Measurements from ENCODE around the gene LDHAL6B. TPM values are rescaled to one million over a fixed set of nuclear protein-coding genes. Genes with fewer than 3 reads are reported as not detected.

LDHAL6B gene
- total RNA-seq, 2 donors from 2014 or later = not detected

DNA sequence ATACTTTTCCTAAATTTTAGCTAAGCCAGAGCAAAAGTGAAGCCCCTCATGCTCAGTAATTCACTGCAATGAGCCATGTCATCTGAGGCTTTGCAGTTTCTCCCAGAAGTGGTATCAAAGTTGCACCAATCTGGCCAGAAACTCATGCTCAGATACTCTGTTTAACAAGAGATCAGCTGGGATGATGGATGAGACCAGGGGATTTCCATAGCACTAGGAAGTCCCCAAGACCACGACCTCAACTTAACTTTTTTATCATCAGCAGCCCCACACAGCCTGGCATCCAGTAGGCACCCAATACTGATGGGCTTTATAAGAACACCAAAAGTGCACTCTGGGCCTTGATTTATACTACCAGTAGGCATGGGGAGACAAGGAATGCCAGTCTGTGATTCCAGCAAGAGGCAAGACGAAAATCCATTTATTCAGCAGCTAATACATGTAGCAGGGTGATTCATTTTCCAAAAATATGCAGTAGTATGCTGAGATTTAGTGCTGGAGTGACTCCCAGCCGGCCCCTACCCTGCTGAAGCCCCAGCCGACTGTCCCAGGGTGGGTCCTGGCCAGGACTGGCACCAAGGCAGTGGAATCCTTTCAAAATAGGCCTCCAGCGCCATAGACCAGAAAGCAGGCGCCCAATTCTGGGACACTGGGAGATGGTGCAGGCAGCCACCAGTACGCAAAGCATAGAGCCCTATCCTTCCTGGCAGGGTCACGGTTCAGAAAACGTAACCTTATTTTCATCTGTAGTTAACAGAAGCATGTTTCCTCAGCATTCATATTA is 612 bp upstream of the LDHAL6B start:
- ATAC-seq = no peak
- DNase-seq = no peak
- intact Hi-C loops (cut with DNase I) = no loop called here

DNA sequence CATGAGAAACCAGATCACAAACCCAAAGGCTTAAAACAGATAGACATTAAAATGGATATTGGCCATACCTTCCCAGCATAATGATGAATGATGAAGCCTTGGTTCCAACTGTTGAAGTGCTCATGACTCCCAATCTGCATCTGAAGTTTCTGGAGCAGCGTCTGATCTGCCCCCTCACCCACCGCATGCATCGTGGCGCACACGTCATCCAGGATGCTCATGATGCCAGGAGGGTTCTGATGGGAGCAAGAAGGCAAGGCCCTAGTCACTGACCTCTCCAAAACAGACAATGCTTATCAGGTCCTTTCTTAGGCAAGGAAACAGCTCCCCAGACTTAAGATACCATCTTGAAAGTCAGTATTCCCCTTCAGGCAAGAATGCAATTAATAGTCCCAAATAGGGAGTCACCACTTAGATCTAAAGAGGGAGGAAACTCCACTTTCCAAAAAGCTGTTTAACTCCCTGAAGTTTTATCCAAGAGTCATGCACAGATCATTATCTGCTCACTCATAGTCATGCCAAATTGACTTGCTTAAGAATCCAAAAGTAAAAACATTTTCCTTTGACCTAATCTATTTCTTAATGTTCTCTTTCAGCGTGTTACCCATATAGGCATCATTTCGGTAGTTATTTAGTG is 2.1 kb downstream of the LDHAL6B start:
- no peak for DNase-seq
- no peak for ATAC-seq
- intact Hi-C loops (cut with DNase I) = no loop called here

GRCh38 chr15:59210186-59210585 is 3.5 kb downstream of the LDHAL6B start:
- intact Hi-C loops (cut with DNase I) = no loop called here
- DNase-seq (no peak), ATAC-seq (no peak)

- intact Hi-C loops (cut with DNase I) = no loop called here
- ATAC-seq (no peak), DNase-seq (no peak)
Observed at GRCh38 chr15:59216911-59217310, 10.3 kb downstream of the LDHAL6B start.

GRCh38 chr15:59217876-59218498 is 11.3 kb downstream of the LDHAL6B start:
- intact Hi-C loops (cut with DNase I) = no loop called here
- ATAC-seq (no peak), DNase-seq (no peak)

- no peak for ATAC-seq
- DNase-seq = no peak
- intact Hi-C loops (cut with DNase I) = no loop called here
Observed at GRCh38 chr15:59218710-59219109, 12.1 kb downstream of the LDHAL6B start.

DNA sequence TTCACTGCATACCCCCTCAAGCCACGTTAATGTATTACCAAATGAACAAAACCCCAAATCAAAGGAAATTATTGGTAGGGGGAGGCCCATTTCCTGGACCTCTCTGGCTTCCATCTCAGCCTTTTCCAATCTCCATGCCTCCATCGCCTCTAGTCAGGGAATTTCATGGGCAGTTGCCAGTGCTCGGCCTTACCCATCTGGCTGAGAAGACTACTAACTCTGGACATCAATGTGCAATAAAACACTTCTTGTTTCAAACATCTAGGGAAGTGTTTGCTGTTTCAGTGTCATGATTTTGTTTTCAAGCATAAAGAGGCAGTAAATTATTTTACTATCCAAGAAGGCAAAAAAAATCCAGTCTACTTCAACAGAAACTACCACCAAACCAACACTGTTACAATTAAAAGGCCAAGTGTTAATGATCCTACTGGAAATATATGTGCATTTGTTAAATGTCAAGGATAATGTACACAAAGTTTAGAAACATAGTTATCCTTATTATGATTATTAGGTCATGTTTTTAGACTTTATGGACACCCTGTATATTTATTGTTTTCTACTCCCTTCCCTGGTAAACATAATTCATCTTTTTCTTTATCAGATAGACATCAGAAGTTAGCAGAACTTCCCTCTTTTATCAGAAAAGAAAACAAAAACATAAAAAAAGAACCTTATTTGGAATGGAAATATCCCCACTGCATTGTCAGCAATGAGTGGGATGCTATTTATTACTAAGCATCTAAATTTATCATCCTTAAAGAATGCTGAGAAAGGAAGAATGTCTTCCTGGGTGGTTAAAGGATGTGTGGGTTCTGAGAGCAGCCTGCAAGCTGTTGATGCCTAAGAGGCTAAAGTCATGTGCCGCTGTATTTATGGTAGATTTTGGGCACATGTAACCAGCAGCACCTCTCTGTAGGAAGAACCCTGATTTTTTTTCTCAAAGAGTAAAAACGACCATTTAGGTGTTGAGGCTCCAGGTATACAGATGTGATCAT is 15.2 kb downstream of the LDHAL6B start:
- intact Hi-C loops (cut with DNase I) = loop anchor here in 1 of 2 donors (10.0 kb wide), 1 partner anchor 153 kb away; the partner anchor contains the start of gene MYO1E
- DNase-seq = no peak
- ATAC-seq = peak in 1 of 2 donors; percentile 39

DNA sequence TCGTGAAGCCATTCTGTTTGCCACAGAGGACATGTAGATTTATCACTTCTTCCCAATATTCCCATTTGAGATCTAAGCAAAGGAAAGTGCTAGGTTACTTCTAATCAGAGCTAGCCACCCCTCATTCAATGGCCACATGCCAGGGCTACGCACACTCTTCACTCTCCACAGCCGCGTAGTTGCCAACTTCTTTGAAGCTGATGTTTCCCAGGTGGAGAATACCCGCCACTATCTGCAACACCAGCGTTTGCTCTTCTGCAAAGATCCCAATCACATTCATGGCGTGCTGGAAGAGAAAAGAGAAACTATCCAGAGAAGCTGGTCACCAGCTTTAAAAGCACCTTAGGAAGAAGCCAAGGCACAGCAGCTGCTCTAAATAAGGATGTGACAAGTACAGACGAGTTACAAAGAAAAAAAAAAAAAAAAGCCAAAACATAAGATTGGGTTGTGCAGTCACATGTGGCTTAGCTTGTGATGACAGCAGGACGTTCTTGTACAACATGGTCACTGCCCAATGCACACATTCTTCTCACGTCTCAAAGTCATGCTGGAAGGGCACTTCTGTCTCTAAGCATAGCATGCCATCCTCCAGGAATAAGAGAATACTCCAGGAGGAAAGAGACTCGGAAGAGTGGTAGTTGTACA is 16.4 kb downstream of the LDHAL6B start:
- ATAC-seq = peak in 1 of 2 donors; percentile 30
- no peak for DNase-seq
- intact Hi-C loops (cut with DNase I) = loop anchor here in 1 of 2 donors (10.0 kb wide), 1 partner anchor 152 kb away; the partner anchor contains the start of gene MYO1E

DNA sequence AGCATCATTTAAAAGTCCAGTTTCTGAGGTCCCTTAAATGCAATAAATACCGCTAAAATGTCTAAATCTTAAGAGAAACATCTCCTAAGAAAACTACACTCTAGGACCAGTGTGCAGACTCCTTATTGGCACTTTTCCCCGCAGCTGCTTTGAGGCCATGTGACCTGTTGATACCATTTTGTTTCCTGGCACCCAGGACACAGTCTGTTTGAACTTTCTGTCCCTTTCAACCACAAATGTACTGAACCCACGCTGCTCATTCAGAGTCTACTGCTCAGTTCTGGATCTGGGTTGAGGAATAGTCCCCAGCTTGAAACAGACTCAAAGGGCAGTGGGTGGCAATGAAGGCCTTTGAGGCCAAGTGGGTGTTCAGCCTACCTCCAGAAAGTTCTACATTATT is 17.1 kb downstream of the LDHAL6B start:
- intact Hi-C loops (cut with DNase I) = loop anchor here in 1 of 2 donors (10.0 kb wide), 1 partner anchor 151 kb away; the partner anchor contains the start of gene MYO1E
- ATAC-seq = peak in 1 of 2 donors; percentile 41
- DNase-seq = no peak

GRCh38 chr15:59224474-59224873 is 17.8 kb downstream of the LDHAL6B start:
- peak; percentile 67 for DNase-seq
- ATAC-seq = no peak
- intact Hi-C loops (cut with DNase I) = loop anchor here in 1 of 2 donors (10.0 kb wide), 1 partner anchor 150 kb away; the partner anchor contains the start of gene MYO1E

GRCh38 chr15:59227021-59227420 is 20.4 kb downstream of the LDHAL6B start:
- no peak for DNase-seq
- ATAC-seq = no peak
- intact Hi-C loops (cut with DNase I) = loop anchor here in 1 of 2 donors (10.0 kb wide), 1 partner anchor 148 kb away; the partner anchor contains the start of gene MYO1E

GRCh38 chr15:59229015-59229414 is 22.4 kb downstream of the LDHAL6B start:
- no peak for DNase-seq
- intact Hi-C loops (cut with DNase I) = loop anchor here in 1 of 2 donors (10.0 kb wide), 1 partner anchor 146 kb away; the partner anchor contains the start of gene MYO1E
- ATAC-seq = no peak

GRCh38 chr15:59229453-59229852 is 22.8 kb downstream of the LDHAL6B start:
- intact Hi-C loops (cut with DNase I) = loop anchor here in 1 of 2 donors (10.0 kb wide), 1 partner anchor 145 kb away; the partner anchor contains the start of gene MYO1E
- ATAC-seq (no peak), DNase-seq (no peak)

- ATAC-seq (no peak), DNase-seq (no peak)
- intact Hi-C loops (cut with DNase I) = no loop called here
Observed at GRCh38 chr15:59230531-59231055, 23.9 kb downstream of the LDHAL6B start.

DNA sequence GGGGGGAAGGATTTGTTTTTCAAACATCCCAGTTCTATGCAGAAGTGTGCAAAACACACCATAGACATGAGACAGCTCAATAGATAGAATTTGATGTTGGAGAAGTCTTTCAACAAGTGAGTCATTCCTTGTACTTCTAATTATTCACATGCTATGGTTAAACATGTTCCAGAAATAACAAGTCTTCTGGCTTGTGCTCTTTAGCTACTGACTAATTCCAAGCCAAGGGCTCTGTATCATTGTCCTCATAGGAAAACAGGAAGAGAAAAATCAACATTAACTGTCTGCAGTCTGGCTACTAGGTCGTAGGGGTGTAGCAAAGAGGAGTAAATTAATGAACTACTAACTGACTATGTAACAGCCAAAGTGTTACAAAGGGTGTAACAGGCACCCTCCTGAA is 25.8 kb downstream of the LDHAL6B start:
- DNase-seq (no peak), ATAC-seq (peak; percentile 50 to 92)
- intact Hi-C loops (cut with DNase I) = no loop called here

- no peak for ATAC-seq
- DNase-seq = no peak
- intact Hi-C loops (cut with DNase I) = no loop called here
Observed at GRCh38 chr15:59236394-59236793, 29.8 kb downstream of the LDHAL6B start.

DNA sequence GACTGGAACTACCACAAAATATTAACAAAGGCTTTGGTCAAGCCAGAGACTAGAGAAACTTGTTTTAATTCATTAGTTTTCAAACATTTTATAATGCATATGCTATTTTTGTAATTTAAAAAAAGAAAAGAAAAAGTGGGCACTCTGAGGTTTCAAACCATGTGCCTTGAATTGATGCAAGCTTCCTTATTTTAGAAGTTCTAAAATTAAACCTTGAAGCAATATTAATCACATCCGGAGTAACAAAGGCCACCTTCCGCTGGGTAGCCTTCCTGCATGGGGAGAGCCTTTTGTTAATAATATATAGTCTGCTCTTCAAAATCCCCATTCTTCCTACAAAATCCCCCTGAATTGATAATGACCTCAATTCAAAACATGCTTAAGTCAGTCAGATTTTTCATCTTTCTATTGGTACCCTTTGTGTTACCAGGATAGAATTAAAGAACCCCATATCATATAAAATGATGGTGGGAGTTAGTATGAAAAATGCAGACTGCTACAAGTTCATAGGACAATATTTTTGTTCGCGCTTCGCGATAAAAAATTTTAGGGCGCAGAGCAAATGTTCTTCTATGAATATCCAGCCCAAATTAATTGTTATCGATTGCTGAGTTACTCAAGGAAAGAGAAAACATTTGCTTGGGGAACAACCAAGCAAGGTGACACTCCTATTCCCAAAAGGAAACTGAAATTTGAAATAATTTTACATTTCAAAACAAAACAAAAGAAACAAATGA is 30.6 kb downstream of the LDHAL6B start:
- intact Hi-C loops (cut with DNase I) = no loop called here
- DNase-seq (no peak), ATAC-seq (no peak)
